Measurements from ENCODE around the gene PLET1. TPM values are rescaled to one million over a fixed set of nuclear protein-coding genes. Genes with fewer than 3 reads are reported as not detected.

The PLET1 gene
- total RNA-seq, 4 donors from 2014 or later: not detected

DNA sequence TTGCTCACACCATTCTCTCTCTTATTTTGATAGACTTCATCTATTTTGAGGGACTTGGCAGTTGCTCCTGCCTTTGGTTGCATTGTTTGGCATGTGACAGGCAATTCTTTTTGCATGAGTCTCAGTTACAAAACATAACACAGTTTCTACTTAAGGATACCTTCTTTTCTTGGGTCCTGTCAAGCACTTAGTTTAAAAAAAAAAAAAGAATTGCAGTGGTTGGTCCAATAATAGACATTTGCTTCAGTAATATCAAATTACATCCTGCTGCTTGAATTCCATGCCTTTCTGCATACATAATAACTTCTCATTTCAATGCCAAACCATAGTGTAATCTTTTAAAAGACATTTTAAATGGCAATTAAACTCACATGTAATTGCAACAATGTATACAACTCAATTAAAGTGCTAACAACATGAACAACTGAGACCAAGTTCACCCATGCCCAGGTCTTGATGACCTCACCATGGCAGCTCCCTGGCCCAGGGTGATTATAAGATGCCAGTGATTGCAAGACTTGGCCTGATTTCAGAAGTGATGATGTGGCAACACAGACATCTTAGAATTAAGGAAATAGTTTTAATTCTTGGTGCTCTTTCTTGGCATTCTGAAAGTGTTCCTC, 32.2 kb upstream of the PLET1 start:
- TF ChIP-seq, protein P1, sequence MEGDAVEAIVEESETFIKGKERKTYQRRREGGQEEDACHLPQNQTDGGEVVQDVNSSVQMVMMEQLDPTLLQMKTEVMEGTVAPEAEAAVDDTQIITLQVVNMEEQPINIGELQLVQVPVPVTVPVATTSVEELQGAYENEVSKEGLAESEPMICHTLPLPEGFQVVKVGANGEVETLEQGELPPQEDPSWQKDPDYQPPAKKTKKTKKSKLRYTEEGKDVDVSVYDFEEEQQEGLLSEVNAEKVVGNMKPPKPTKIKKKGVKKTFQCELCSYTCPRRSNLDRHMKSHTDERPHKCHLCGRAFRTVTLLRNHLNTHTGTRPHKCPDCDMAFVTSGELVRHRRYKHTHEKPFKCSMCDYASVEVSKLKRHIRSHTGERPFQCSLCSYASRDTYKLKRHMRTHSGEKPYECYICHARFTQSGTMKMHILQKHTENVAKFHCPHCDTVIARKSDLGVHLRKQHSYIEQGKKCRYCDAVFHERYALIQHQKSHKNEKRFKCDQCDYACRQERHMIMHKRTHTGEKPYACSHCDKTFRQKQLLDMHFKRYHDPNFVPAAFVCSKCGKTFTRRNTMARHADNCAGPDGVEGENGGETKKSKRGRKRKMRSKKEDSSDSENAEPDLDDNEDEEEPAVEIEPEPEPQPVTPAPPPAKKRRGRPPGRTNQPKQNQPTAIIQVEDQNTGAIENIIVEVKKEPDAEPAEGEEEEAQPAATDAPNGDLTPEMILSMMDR (IDR thresholded peaks at IDR 0.05; ENCODE audit: low read depth): no peak

DNA sequence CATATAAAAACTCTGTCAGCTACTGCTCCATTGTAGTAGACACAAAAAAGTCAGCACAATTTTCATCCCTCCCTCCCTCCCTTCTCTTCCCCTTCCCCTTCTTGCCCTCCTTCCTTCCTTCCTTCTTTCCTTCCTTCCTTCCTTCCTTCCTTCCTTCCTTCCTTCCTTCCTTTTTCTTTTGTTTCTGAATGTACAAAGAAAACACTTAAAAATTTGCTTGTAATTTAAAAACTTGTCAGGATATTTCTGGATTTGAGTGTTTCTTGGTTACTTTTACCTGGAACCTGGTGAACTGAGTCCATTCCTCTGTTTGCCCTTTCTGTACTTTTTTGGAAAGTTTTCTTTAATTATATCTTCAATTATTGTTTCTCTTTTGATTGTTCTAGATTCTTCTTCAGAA, 31.5 kb upstream of the PLET1 start:
- TF ChIP-seq, protein P1 (IDR thresholded peaks at IDR 0.05; ENCODE audit: low read depth): no peak

DNA sequence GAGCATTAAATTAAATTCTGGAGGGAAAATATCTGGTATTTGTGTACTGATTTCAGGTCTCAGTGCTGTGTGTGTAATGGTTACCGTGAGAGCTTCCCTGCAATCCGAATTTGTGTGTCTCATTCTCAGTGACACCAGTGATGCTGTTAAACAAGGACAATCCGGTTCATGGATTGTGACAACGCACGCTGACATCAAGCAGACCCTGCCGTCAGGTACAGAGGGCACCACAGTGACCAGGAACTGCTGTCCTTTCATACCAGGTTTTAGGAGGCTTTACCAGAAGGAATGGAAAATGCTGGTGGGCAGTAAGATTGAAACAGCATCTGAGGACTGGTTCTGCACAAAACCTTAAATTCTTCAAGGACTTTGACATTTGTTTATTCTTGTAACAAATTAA, 30.5 kb upstream of the PLET1 start:
- TF ChIP-seq, protein P1 (IDR thresholded peaks at IDR 0.05; ENCODE audit: low read depth): no peak

DNA sequence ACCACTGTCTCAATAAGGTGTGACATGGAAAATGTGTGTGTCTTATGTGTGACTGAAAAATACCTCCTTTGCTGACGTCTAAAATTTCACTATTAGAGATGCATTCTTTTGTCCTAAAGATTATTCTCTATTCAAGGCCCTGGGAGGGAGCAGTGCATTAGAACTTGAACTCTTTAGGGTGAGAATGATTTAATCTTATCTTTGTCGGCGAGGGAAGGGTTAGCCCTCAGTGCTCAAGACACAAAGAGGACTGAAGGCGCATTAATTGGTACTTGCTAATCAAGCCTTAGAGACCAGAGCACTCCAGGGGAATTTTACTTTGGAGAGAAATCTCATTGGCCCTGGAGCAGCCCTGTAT, 29.8 kb upstream of the PLET1 start:
- TF ChIP-seq, protein P1 (IDR thresholded peaks at IDR 0.05; ENCODE audit: low read depth): no peak

DNA sequence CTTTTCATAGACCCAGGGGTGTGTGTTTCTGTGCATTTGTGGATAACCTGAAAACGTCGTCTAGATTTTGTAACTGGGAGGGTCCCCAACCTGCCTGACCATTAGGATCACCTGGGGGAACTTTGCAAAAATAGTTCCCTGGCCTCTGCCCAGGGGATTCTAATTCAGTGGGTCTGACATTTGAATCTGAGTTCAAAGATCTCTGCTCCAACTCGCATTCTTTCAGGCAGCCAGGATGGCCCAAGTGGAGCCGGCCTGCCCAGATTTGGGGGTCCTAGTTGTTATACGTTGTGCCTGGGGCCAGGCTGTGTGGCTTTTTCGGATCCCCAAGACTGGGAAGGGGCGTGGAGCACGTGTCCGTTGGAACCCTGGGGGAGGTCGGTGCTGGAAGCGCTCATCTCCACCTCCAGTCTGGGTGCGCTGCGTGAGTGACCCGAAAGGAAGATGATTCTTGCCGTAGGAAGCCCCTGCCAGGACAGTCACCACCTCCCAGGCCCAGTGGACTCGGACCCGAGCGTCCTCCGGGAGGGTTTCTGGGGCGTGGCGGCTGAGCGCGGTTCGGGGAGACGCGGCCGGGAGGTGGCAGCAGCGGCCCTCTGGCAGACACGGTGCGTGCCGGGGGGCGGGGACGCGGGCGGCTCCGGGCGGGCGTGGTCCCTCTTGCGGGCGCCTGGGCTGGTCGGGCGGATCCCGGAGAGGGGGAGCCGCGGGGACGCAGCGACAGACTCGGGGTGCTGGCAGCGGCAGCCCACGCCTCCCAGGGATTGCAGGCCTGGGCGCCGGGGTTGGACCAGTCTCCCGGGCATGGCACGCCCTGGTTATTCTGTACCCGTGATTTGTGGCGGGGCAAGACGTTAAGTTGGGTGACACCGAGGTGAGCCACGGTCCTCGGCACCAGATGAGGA, 29.2 kb upstream of the PLET1 start:
- TF ChIP-seq, protein P1 (IDR thresholded peaks at IDR 0.05; ENCODE audit: low read depth): no peak

DNA sequence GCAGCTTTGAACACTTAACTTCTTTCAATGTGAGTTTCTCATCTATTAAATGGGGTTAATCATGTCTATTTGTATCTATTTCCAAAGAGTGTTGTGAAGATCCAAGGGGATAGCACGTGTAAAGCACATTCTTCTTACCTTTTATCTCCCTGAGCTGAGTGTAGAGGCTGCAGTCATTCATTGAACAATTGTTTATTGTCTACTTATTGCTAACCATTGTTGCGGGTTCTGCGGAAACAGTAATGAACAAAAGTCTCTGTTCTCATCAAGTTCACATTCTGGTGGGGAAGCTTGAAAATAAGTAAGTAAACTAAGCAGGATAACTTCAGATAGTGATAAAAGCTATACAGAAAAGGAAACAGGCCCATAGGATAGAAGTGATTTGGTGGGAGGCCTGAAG, 27.4 kb upstream of the PLET1 start:
- TF ChIP-seq, protein P1 (IDR thresholded peaks at IDR 0.05; ENCODE audit: low read depth): no peak

DNA sequence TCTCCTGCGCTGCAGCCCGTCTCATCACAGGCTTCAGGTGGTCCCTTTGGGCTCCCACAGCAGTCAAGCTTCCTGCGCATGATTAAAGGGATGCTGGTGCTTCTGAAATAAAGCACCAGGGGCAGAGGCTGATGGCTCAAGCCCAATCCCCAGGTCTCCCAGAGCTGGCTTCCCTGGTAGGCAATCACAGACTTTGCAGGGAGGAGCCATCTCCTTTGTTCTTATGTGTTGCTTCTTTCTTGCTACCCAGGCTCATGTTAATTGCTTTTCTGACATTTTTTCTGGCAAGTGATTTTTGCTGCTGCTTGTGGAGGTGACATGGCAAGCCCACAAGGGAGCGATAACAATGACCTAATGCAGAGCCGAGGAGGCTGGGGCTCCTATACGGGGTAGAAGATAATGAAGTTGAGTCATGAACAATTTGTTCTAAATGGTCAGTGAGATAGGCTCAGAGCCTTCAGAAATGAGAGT, 25.2 kb upstream of the PLET1 start:
- TF ChIP-seq, protein P1 (IDR thresholded peaks at IDR 0.05; ENCODE audit: low read depth): no peak

All from subcutaneous adipose tissue (tissue), 4 donors.